ENCODE measurements around the gene ENTPD6.

The ENTPD6 gene

GRCh38 chr20:25209911-25210310, 14.4 kb downstream of the ENTPD6 start:
- DNase-seq = no peak

GRCh38 chr20:25211273-25211672, 15.8 kb downstream of the ENTPD6 start:
- no peak for DNase-seq

GRCh38 chr20:25212242-25212641, 16.7 kb downstream of the ENTPD6 start:
- no peak for DNase-seq

- no peak for DNase-seq
These were observed 18.3 kb downstream of the ENTPD6 start for GRCh38 chr20:25213566-25214425.

DNA sequence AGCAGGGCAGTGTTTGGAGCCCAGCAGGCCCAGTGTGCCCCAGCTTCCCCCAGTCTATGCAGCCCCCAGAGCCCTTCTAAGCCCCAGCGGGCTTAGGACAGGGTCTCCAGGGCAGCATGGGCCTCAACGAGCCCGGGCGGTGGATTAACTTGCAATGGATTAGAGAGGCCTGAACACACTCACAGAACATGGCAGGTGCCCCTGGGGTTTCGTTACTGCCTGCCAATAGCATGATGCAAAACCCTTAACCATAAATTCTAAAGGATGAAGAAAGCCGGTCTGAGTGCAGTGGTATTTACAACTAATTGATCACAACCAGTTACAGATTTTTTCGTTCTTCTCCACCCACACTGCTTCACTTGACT, 18.9 kb downstream of the ENTPD6 start:
- DNase-seq = no peak

GRCh38 chr20:25214819-25215218, 19.3 kb downstream of the ENTPD6 start:
- no peak for DNase-seq

- DNase-seq = no peak
These were observed 20.0 kb downstream of the ENTPD6 start for GRCh38 chr20:25215521-25215920.

GRCh38 chr20:25216199-25216945, 20.9 kb downstream of the ENTPD6 start:
- DNase-seq = no peak

- no peak for DNase-seq
These were observed 21.9 kb downstream of the ENTPD6 start for GRCh38 chr20:25217161-25218108.

DNA sequence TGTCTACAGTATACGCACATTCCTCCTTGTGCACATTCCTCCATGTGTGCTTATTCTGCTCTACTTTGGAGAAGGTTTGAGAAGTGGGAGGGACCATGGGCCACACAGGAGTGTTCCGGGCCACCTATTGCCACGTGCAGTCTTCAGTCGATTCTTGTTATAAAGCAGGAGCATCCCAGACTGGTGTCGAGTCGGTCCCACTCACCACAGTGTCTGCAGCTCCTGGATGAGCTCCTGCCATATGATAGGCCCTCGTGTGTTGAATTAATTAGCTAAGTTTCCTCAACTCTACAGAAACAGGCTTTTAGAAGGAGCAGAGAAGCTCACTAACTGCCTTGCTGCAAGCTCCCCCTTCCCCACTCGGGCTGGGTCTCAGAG, 22.6 kb downstream of the ENTPD6 start:
- DNase-seq = no peak

- DNase-seq = no peak
These were observed 23.0 kb downstream of the ENTPD6 start for GRCh38 chr20:25218492-25218891.

DNA sequence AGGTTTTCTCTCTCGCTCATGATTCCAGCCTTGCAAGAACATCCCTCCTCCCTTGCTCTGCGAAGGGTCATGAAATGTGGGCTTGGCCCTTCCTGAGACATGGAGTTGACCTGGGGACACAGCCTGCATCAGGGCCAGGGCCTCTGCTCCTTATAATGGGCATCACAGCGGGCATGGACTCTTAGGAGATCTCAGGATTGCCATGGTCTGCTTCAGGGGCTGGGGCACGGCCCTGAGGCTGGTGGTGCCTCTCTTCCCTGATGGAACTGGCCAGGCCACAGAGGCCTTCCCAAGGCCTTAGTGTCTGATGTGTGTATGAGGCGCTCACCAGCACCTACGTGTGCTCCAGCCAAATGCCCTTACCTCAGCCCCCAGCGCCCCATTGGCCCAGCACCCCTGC, 23.9 kb downstream of the ENTPD6 start:
- DNase-seq = no peak

- DNase-seq = no peak
These were observed 24.7 kb downstream of the ENTPD6 start for GRCh38 chr20:25220021-25220730.

DNA sequence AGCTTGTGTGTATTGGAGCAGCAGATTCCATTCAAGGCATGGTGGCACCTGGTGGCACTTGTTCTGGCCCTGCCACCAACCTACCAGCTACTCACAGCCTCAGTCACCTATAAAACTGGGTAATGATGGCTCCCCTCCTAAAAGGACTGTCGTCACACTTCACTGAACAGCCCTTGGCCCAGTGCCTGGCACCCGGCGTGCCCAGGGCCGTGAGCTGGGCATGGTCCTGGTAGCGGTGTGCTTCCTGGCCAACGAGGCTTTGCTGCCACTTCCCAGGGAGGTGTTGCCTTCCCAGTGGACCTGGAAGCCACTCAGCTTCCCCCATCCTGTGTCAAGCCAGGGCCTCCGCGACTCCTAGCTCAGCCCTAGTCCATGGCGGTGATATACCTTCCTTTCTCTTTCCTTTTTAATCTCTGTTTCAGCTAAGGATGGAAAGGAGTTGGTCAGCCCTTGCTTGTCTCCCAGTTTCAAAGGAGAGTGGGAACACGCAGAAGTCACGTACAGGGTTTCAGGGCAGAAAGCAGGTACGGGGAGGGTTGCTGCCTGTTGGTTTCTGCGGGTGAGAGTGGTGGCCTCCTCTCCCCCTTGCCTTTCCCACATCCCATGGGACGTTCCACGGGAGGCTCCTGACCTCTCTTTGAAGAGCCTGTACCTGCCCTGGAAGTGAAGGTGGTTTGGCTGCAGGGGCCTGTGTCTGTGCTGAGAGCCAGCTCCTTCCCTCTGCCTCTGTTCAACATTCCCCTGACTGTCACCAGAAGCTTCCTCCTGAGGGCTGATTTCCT, 25.5 kb downstream of the ENTPD6 start:
- no peak for DNase-seq

DNA sequence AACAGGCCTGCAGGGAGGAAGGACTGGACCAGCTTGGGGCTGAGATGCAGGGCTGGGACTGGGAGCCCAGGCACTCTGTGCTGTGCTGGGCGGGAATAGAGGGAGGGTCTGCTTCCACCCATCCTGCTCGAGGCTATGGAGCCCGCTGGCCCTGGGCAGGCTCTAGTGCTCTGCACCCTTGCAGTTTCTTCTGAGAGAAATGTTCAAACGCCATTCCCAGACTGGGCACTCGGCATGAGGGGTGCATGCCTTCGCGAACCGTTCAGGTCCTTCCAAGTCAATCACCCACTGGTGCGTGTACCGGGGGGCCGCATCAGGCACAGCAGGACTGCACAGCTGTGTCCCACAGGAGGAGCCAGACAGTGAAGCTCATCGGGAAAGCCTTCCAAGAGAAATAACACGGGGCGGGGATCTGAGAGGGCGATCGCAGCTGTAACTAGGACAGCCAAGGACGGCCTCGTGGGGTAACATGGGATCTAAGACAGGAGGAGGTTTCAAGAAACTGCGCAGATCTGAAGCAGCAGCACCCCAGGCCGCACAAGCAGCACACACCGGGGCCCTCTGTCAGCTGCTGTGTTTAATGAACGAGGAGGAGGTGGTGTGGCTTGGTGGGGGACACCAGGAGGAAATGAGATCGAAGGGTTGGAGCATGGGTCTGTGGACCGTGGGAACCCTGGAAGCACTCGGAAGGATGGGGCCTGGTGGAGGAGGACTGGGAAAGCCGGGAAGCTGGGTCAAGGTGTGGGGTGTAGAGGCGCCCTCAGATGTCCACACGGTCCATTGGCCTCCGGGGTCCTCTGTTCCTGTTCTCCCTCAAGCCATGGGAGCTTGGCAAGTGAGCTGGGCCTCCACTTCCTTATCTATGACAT, 26.3 kb downstream of the ENTPD6 start:
- DNase-seq = no peak

- DNase-seq = no peak
These were observed 27.1 kb downstream of the ENTPD6 start for GRCh38 chr20:25222461-25223178.

DNA sequence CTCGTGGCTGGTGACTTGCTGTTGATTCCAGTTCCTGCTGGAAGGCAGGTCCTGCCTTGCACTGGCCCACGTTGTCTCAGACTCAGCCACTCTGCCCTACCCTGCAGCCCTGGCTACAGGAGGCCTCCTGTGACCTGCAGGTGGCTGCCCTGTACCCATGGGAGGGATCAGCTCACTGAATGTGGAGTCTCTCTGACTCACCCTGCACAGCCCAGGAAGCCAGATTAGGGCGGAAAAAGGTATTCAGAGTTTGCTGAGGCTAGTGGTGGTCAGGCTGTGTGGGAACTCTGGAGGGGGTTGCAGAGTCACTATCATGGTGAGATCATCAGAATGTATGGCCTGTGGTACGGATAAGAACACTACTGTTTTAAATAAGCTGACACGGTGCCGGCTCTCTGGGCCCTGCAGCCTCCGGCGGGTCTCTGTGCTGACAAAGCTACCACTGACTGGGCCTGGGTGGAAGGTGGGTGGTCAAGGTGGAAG, 27.7 kb downstream of the ENTPD6 start:
- no peak for DNase-seq

- no peak for DNase-seq
These were observed 28.5 kb downstream of the ENTPD6 start for GRCh38 chr20:25223765-25224720.

DNA sequence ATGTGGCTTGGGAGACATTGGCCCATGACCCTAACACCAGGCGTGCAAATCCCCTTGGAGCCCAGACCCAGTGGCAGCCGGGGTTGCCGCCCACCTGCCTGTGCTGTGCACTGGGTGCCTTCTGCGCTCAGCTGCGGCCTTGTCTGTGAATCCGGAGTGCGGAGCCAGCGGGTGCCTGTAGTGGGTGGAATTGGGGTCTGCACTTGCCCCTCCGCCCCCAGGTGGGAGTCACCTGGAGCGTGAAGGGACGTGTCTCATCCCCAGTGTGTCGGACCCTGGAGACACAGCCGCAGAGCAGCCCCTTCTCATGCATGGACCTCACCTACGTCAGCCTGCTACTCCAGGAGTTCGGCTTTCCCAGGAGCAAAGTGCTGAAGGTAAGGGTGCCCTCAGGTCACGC, 29.4 kb downstream of the ENTPD6 start:
- DNase-seq = no peak
